H1 (cell line): ENCODE results near the gene ABCF3. TPM values are rescaled to one million over a fixed set of nuclear protein-coding genes. Genes with fewer than 3 reads are reported as not detected.
A peak's percentile ranks its signal among the peaks of the same experiment; 100 is the strongest.

ENCODE experiments used
- CTCF ChIA-PET: fragments of 300-600 bp; sonication (Branson Sonifier 250); formaldehyde crosslinking; loops from one replicate; lab custom pipeline; 2021; ENCODE audit not compliant: partially characterized antibody; lab: Charles Lee
- POLR2A ChIA-PET: fragments of 300-600 bp; sonication (Branson Sonifier 250); formaldehyde crosslinking; loops from one replicate; lab custom pipeline; 2021; ENCODE audit warnings: inconsistent platforms; ENCODE audit not compliant: partially characterized antibody; lab: Charles Lee
- DNase-seq, 2 experiments: peaks; one replicate each; pipeline versions ENCODE4 v3.0.0 to v3.0.0-alpha.2; 2010 to 2022; ENCODE audit warnings: low spot score in 2 of 2, low read depth in 1 of 2, mixed read lengths in 1 of 2
- FAIRE-seq: peaks from 2 replicates; lab custom pipeline; 2011; peaks lifted over from hg19 to GRCh38; lab: Jason Lieb, UNC
- H2AFZ ChIP-seq: 2 replicates; pipeline ENCODE4 v1.8.1; 2012; ENCODE audit warnings: low read length, inconsistent platforms
- H2AK5ac ChIP-seq: 2 replicates; pipeline ENCODE4 v1.6.1; 2013; ENCODE audit warnings: low read depth, low read length
- H2BK120ac ChIP-seq: replicated peaks from 2 replicates; pipeline ENCODE3; 2013; ENCODE audit warnings: low read depth, low read length, inconsistent platforms
- H2BK12ac ChIP-seq: 2 replicates; pipeline ENCODE4 v1.6.1; 2013; ENCODE audit warnings: low read depth, low read length
- H2BK15ac ChIP-seq: 2 replicates; pipeline ENCODE4 v1.6.1; 2013; ENCODE audit warnings: low read length
- H2BK20ac ChIP-seq: 2 replicates; pipeline ENCODE4 v1.6.1; 2013; ENCODE audit warnings: low read length
- H2BK5ac ChIP-seq: 2 replicates; pipeline ENCODE4 v1.6.1; 2013; ENCODE audit warnings: low read depth, low read length
- H3K14ac ChIP-seq: 2 replicates; pipeline ENCODE4 v1.6.1; 2013; ENCODE audit warnings: inconsistent platforms; ENCODE audit not compliant: insufficient read length
- H3K18ac ChIP-seq: 2 replicates; pipeline ENCODE4 v1.6.1; 2013; ENCODE audit warnings: low read length; ENCODE audit errors: extremely low read depth
- H3K23ac ChIP-seq: 2 replicates; pipeline ENCODE4 v1.6.1; 2013; ENCODE audit warnings: inconsistent platforms; ENCODE audit not compliant: insufficient read length
- H3K23me2 ChIP-seq: 2 replicates; pipeline ENCODE4 v1.6.1; 2013; ENCODE audit warnings: low read depth, low read length
- H3K27ac ChIP-seq: 2 replicates; pipeline ENCODE4 v1.6.1; 2011; ENCODE audit warnings: low read depth, low read length, inconsistent platforms
- H3K27me3 ChIP-seq, 4 experiments: replicated peaks in 1 of 4; 1 replicate in 1 of 4; 2 replicates in 3 of 4; pipeline versions ENCODE4 v1.6.1 to v1.8.1; 2011 to 2013; ENCODE audit warnings: low read length in 3 of 4, mild to moderate bottlenecking in 3 of 4, inconsistent platforms in 2 of 4, mixed read lengths in 2 of 4, moderate library complexity in 1 of 4; ENCODE audit not compliant: control insufficient read depth in 3 of 4, insufficient read depth in 3 of 4; ENCODE audit errors: extremely low read depth in 1 of 4
- H3K36me3 ChIP-seq, 4 experiments: 2 replicates each; pipeline versions ENCODE4 v1.6.1 to v1.8.1; 2011 to 2013; ENCODE audit warnings: mild to moderate bottlenecking in 4 of 4, low read length in 3 of 4, moderate library complexity in 2 of 4, control low read depth in 1 of 4, inconsistent platforms in 1 of 4; ENCODE audit not compliant: insufficient read depth in 4 of 4, control insufficient read depth in 2 of 4
- H3K4ac ChIP-seq: replicated peaks from 2 replicates; pipeline ENCODE3; 2013; ENCODE audit warnings: low read length, low read depth, mixed read lengths, inconsistent platforms; ENCODE audit not compliant: insufficient read length
- H3K4me1 ChIP-seq, 4 experiments: replicated peaks in 1 of 4; 1 replicate in 1 of 4; 2 replicates in 3 of 4; pipeline versions ENCODE4 v1.6.1 to v1.8.1; 2011 to 2013; ENCODE audit warnings: low read length in 3 of 4, inconsistent platforms in 2 of 4, mixed read lengths in 1 of 4; ENCODE audit not compliant: insufficient read depth in 4 of 4, control insufficient read depth in 3 of 4
- H3K4me2 ChIP-seq, 2 experiments: 2 replicates each; pipeline versions ENCODE4 v1.6.1 to v1.8.1; 2011 to 2013; ENCODE audit warnings: low read depth in 2 of 2, low read length in 2 of 2, control low read depth in 1 of 2, inconsistent platforms in 1 of 2, mild to moderate bottlenecking in 1 of 2; ENCODE audit not compliant: insufficient read depth in 1 of 2
- H3K4me3 ChIP-seq, 4 experiments: fragments of 200-600, 300-600 bp in 1 of 4; sonication (generic), shearing (Covaris generic), sonication (Bioruptor Twin) in 1 of 4; 2 replicates each; pipeline versions ENCODE4 v1.5.1 to v1.8.1; 2011 to 2016; ENCODE audit warnings: low read length in 4 of 4, low read depth in 3 of 4, control low read depth in 2 of 4, inconsistent platforms in 2 of 4, mild to moderate bottlenecking in 2 of 4, mixed read lengths in 1 of 4, moderate library complexity in 1 of 4; ENCODE audit not compliant: insufficient read depth in 2 of 4; ENCODE audit errors: extremely low read depth in 1 of 4
- H3K56ac ChIP-seq: replicated peaks from 2 replicates; pipeline ENCODE3; 2013; ENCODE audit warnings: low read depth, mild to moderate bottlenecking, mixed read lengths, low read length, inconsistent platforms; ENCODE audit not compliant: insufficient read length
- H3K79me1 ChIP-seq: 2 replicates; pipeline ENCODE4 v1.6.1; 2013; ENCODE audit warnings: low read depth, low read length, control low read depth
- H3K79me2 ChIP-seq, 2 experiments: 2 replicates each; pipeline versions ENCODE4 v1.6.1 to v1.8.1; 2012 to 2013; ENCODE audit warnings: low read length in 2 of 2, mild to moderate bottlenecking in 2 of 2, inconsistent platforms in 1 of 2; ENCODE audit not compliant: insufficient read depth in 2 of 2, control insufficient read depth in 1 of 2
- H3K9ac ChIP-seq, 4 experiments: replicated peaks in 1 of 4; 1 replicate in 1 of 4; 2 replicates in 3 of 4; pipeline versions ENCODE4 v1.6.1 to v1.8.1; 2011 to 2013; ENCODE audit warnings: low read depth in 3 of 4, low read length in 3 of 4, control low read depth in 2 of 4, mild to moderate bottlenecking in 2 of 4, moderate library complexity in 2 of 4, inconsistent platforms in 1 of 4; ENCODE audit errors: extremely low read depth in 1 of 4
- H3K9me3 ChIP-seq, 2 experiments: 2 replicates each; pipeline versions ENCODE4 v1.6.1 to v1.8.1; 2012 to 2013; ENCODE audit warnings: mild to moderate bottlenecking in 2 of 2, moderate library complexity in 2 of 2, control low read depth in 1 of 2, inconsistent platforms in 1 of 2, low read depth in 1 of 2, low read length in 1 of 2, mixed read lengths in 1 of 2; ENCODE audit not compliant: insufficient read depth in 2 of 2
- H4K20me1 ChIP-seq, 2 experiments: replicated peaks in 1 of 2; 2 replicates each; pipeline versions ENCODE3 to v1.8.1; 2011 to 2013; ENCODE audit warnings: inconsistent platforms in 2 of 2, low read length in 2 of 2, mild to moderate bottlenecking in 1 of 2; ENCODE audit not compliant: insufficient read depth in 2 of 2, control insufficient read depth in 1 of 2
- H4K5ac ChIP-seq: 2 replicates; pipeline ENCODE4 v1.6.1; 2013; ENCODE audit warnings: low read length, low read depth, mixed read lengths, inconsistent platforms; ENCODE audit not compliant: insufficient read length
- H4K8ac ChIP-seq: 2 replicates; pipeline ENCODE4 v1.8.0; 2013; ENCODE audit warnings: mild to moderate bottlenecking, moderate library complexity, low read length, inconsistent platforms; ENCODE audit not compliant: insufficient read depth; ENCODE audit errors: extremely low read depth
- H4K91ac ChIP-seq: replicated peaks from 2 replicates; pipeline ENCODE3; 2013; ENCODE audit warnings: low read length, mixed read lengths, inconsistent platforms; ENCODE audit not compliant: insufficient read length
- ASH2L ChIP-seq: fragments of 200-600, 300-600 bp; sonication (generic); IDR thresholded peaks from one replicate; pipeline ENCODE4 v1.7.1; 2017; ENCODE audit warnings: low read length
- KDM4A ChIP-seq: IDR thresholded peaks from one replicate; pipeline ENCODE4 v1.7.1; 2012; ENCODE audit warnings: low read depth, mild to moderate bottlenecking, moderate library complexity, low read length, inconsistent platforms; ENCODE audit not compliant: severe bottlenecking
- PHF8 ChIP-seq: fragments of 200-600 bp; sonication (generic); conservative IDR thresholded peaks from 2 replicates; pipeline ENCODE4 v1.7.1; 2012; ENCODE audit warnings: low read depth, mild to moderate bottlenecking, inconsistent platforms, low read length, moderate library complexity
- POLR2AphosphoS5 ChIP-seq: IDR thresholded peaks from 2 replicates; pipeline ENCODE4 v1.6.1; 2011; ENCODE audit warnings: low read depth, low read length
- SAP30 ChIP-seq: fragments of 300-600 bp; sonication (generic); IDR thresholded peaks from 2 replicates; pipeline ENCODE4 v1.7.1; 2012; ENCODE audit warnings: low read length, moderate library complexity, mild to moderate bottlenecking, inconsistent platforms; ENCODE audit not compliant: insufficient read depth, insufficient replicate concordance
- SIN3A ChIP-seq, 2 experiments: IDR thresholded peaks in 1 of 2; conservative IDR thresholded peaks in 1 of 2; 2 replicates each; pipeline ENCODE4 v1.6.1; 2011 to 2012; ENCODE audit warnings: low read length in 2 of 2, improper control_type of control experiment in 1 of 2, low read depth in 1 of 2, mild to moderate bottlenecking in 1 of 2
- SIRT6 ChIP-seq: IDR thresholded peaks from one replicate; pipeline ENCODE4 v1.7.1; 2012; ENCODE audit warnings: low read length, inconsistent platforms
- SUZ12 ChIP-seq: fragments of 200-600 bp; sonication (generic); IDR thresholded peaks from 2 replicates; pipeline ENCODE4 v1.6.1; 2012; ENCODE audit warnings: mild to moderate bottlenecking, inconsistent platforms, low read length, moderate library complexity, mixed read lengths
- TAF1 ChIP-seq: IDR thresholded peaks from 2 replicates; pipeline ENCODE4 v1.6.1; 2011; ENCODE audit warnings: mild to moderate bottlenecking, low read depth, low read length
- TBP ChIP-seq: IDR thresholded peaks from 2 replicates; pipeline ENCODE4 v1.6.1; 2011; ENCODE audit warnings: low read depth, low read length, improper control_type of control experiment
- WGBS, 2 experiments: shearing (Covaris generic) in 1 of 2; methylation state at CpG; one replicate each; pipeline versions ENCODE4 v1.1.6 to v1.1.7; 2013 to 2015; ENCODE audit warnings: low lambda C conversion rate in 2 of 2, mixed read lengths in 2 of 2, inconsistent platforms in 1 of 2, low coverage in 1 of 2, missing lambda C conversion rate in 1 of 2; ENCODE audit not compliant: insufficient replicate concordance in 2 of 2, insufficient coverage in 1 of 2, insufficient read length in 1 of 2; ENCODE audit errors: extremely low coverage in 1 of 2, missing lambda C conversion rate in 1 of 2; 5-methylcytosine and 5-hydroxymethylcytosine counted together
- polyA plus RNA-seq, 7 experiments: library from polyadenylated mRNA; depleted of rRNA in 3 of 7; stranded (reverse) in 5 of 7; unstranded in 2 of 7; fragments of >200 nt in 5 of 7; fragments of 200-250 nt in 2 of 7; gene quantifications; 1 replicate in 5 of 7; 2 replicates in 1 of 7; 4 replicates in 1 of 7; pipeline versions ENCODE4 v1.2.1 to v1.2.3, GENCODE V29; 2011 to 2013; ENCODE audit warnings: missing spikeins in 2 of 7, mixed read lengths in 2 of 7
- total RNA-seq: library from RNA; stranded (reverse); fragmentation: NEBNext Ultra II Directional; extraction: Animal tissue kit (Norgen Biotek cat#: 25700); gene quantifications from 2 replicates; pipeline ENCODE4 v1.2.1, GENCODE V29; 2021

The ABCF3 gene
- total and polyA plus RNA-seq, 2 of the 8 experiments (the other 6 are each of a cell fraction or from before 2014, with no cell fraction given) = 51.6 to 57.8 TPM

DNA sequence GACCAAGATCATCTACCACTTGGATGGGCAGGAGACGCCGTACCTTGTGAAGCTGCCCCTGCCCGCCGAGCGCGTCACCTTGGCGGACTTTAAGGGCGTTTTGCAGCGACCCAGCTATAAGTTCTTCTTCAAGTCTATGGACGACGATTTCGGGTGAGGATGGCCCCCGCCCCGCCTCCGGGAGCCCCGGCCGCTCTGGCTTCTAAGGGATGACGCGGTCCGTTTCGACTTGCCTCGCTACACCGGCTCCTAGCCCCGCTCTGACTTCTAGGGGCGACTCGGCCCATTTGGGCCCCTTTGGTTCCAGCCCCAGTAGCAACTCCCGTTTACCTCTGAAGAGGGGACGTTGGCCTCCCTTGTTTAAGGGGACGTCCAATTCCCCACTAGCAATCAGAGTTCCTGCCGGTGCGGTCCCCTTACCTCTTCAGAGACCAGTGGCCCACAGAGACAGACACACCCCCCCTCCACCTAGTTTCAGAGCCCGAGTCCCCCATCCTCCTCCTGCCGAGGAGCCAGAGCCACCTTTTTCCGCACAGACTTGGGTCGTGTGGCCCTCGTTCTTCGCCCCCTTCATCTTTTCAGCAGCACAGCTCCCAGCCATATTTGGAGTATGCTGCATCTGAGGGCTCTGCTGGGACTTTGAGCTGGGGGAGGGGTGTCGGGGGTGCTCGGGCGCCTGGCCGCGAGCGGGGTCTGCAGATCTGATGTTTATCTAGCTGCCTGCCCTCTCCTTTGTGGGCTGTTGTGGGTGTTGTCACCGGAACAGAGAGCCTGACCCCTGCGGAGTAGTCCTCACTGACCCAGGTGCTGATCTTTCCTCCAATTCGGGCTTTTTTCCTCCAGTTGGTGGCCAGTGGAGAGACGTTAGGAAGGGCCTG is 30.1 kb upstream of the ABCF3 start:
- Histone ChIP-seq H3K23me2 (peaks cover 16% of the 10 kb centered on the region), H2AFZ (peak overlapping the region; percentile 77), H3K79me1 (peaks cover 16% of the 10 kb centered on the region), H3K4me1 (peaks cover 2 to 9% (median 5%) of the 10 kb centered on the region in 4 experiments; a peak in 6 of 7 replicates), H4K8ac (peak overlapping the region; percentile 82; the same call in 1 of the 2 replicates), H3K27ac (peak overlapping the region; percentile 23; the same call in 1 of the 2 replicates), H2AK5ac (no peak overlapping the region), H3K27me3 (no peaks in the 10 kb centered on the region), H3K14ac (no peak overlapping the region), H3K9ac (peak overlapping the region; percentile 60 to 90 (median 67)), H2BK20ac (no peak overlapping the region), H4K5ac (peak overlapping the region; percentile 95), H3K9me3 (no peaks in the 10 kb centered on the region), H4K91ac (peak overlapping the region; percentile 65), H2BK5ac (peak overlapping the region; percentile 15; the same call in 1 of the 2 replicates), H3K79me2 (peaks cover 21 to 36% of the 10 kb centered on the region in 2 experiments), H3K18ac (peak overlapping the region; percentile 97), H3K4ac (no peak overlapping the region), H3K23ac (no peak overlapping the region), H2BK15ac (no peak overlapping the region), H4K20me1 (peaks cover 0 to 4% of the 10 kb centered on the region in 2 experiments), H3K36me3 (no peaks in the 10 kb centered on the region), H3K4me2 (peak overlapping the region; percentile 96 to 98), H3K56ac (peak overlapping the region; percentile 85), H2BK120ac (no peak overlapping the region), H2BK12ac (0 out of 2 replicates have a peak overlapping the region, but pooled peaks have one; percentile 39), H3K4me3 (peak overlapping the region; percentile 93 to 99 (median 98))
- WGBS, 2 experiments = 2% methylated on average over 46 of the region's 47 CpGs; no CpG with 5 or more reads in 1 of the 2 experiments
- FAIRE-seq (no peak), DNase-seq (peak in 1 of 2 experiments; percentile 69)
- CTCF ChIA-PET = interaction anchor here (0.8 to 1.6 kb wide), 10 partner anchors 9 to 94 kb away, joined by 3 to 7 read pairs (median 4); partner anchors contain the start of gene EEF1AKMT4
- POLR2A ChIA-PET = interaction anchor here (0.6 to 3.3 kb wide), 17 partner anchors 8 to 144 kb away, joined by 3 to 26 read pairs (median 4); partner anchors contain the start of genes ABCF3, AP2M1 and EIF2B5
- no peak for TF ChIP-seq SIRT6
- TF ChIP-seq TAF1 = no peak; the same call in 1 of the 2 replicates
- TF ChIP-seq KDM4A = peak; percentile 65
- TF ChIP-seq PHF8 = peak; percentile 3; the same call in 1 of the 2 replicates
- TF ChIP-seq SIN3A (conservative IDR thresholded peaks at IDR 0.05 in 1 of 2, IDR thresholded peaks at IDR 0.05 in 1 of 2; ENCODE audit: low read depth in 1 of 2, low read length in 2 of 2) = peak in 1 of 2 experiments; percentile 31; a peak in 1 of 4 replicates
- no peak for TF ChIP-seq POLR2AphosphoS5
- TF ChIP-seq TBP = 0 out of 2 replicates have a peak, but pooled peaks have one; percentile 13
- no peak for TF ChIP-seq SUZ12
- peak; percentile 62 for TF ChIP-seq ASH2L
- TF ChIP-seq SAP30 = peak; percentile 39
